IMR-90 (cell line): ENCODE measurements around the gene AGTR1. TPM values are rescaled to one million over a fixed set of nuclear protein-coding genes. Genes with fewer than 3 reads are reported as not detected.

ENCODE experiments used
- ATAC-seq: fragments of 200-7000 bp; cut with Tn5 transposase; 2 replicates; pipeline ENCODE4 v1.9.1; 2020; ENCODE audit warnings: low read depth, mild to moderate bottlenecking, moderate library complexity
- BruUV-seq: library from RNA; stranded (reverse); fragments of 400-500 nt; replicated peaks from 2 replicates; lab custom pipeline; 2021; lab: Mats Ljungman, UMichigan
- CTCF ChIA-PET: fragments of 300-600 bp; formaldehyde crosslinking; extraction: SDS; loops from one replicate; lab custom pipeline; 2021; ENCODE audit warnings: antibody characterized with exemption; lab: Yijun Ruan, JAX
- POLR2A ChIA-PET: fragments of 300-600 bp; sonication (Branson Sonifier 250); formaldehyde crosslinking; loops from one replicate; lab custom pipeline; 2022; ENCODE audit warnings: antibody characterized with exemption; ENCODE audit not compliant: unreplicated experiment; lab: Charles Lee
- DNase-seq: peaks from one replicate; pipeline ENCODE4 v3.0.0; 2013
- H2AFZ ChIP-seq: replicated peaks from 2 replicates; pipeline ENCODE3; 2013; ENCODE audit warnings: low read length, mild to moderate bottlenecking; ENCODE audit not compliant: poor library complexity
- H2AK5ac ChIP-seq: 2 replicates; pipeline ENCODE4 v1.6.1; 2013; ENCODE audit warnings: low read depth, low read length, inconsistent platforms
- H2AK9ac ChIP-seq: replicated peaks from 2 replicates; pipeline ENCODE3; 2013; ENCODE audit warnings: mild to moderate bottlenecking, low read depth, low read length, moderate library complexity; ENCODE audit not compliant: poor library complexity
- H2BK120ac ChIP-seq: 2 replicates; pipeline ENCODE4 v1.6.1; 2013; ENCODE audit warnings: low read depth, low read length, inconsistent platforms
- H2BK15ac ChIP-seq: 3 replicates; pipeline ENCODE4 v1.6.1; 2013; ENCODE audit warnings: low read depth, low read length, inconsistent platforms
- H2BK20ac ChIP-seq: 2 replicates; pipeline ENCODE4 v1.6.1; 2013; ENCODE audit warnings: low read depth, mild to moderate bottlenecking, inconsistent platforms, low read length, moderate library complexity
- H2BK5ac ChIP-seq: 2 replicates; pipeline ENCODE4 v1.6.1; 2013; ENCODE audit warnings: mild to moderate bottlenecking, low read depth, low read length, inconsistent platforms; ENCODE audit not compliant: poor library complexity, severe bottlenecking
- H3K14ac ChIP-seq: replicated peaks from 2 replicates; pipeline ENCODE4 v1.6.1; 2013; ENCODE audit warnings: low read depth, low read length, inconsistent platforms
- H3K18ac ChIP-seq: 2 replicates; pipeline ENCODE4 v1.6.1; 2013; ENCODE audit warnings: low read depth, low read length, control low read depth
- H3K23ac ChIP-seq: 2 replicates; pipeline ENCODE4 v1.6.1; 2013; ENCODE audit warnings: low read depth, low read length, inconsistent platforms
- H3K27ac ChIP-seq: 2 replicates; pipeline ENCODE4 v1.5.1; 2013; ENCODE audit warnings: mild to moderate bottlenecking, control low read depth, low read length; ENCODE audit not compliant: insufficient read depth
- H3K27me3 ChIP-seq: 2 replicates; pipeline ENCODE4 v1.6.1; 2013; ENCODE audit warnings: low read length; ENCODE audit not compliant: control insufficient read depth, insufficient read depth
- H3K36me3 ChIP-seq: 2 replicates; pipeline ENCODE4 v1.6.1; 2013; ENCODE audit warnings: low read length, mixed read lengths; ENCODE audit not compliant: control insufficient read depth, insufficient read depth
- H3K4ac ChIP-seq: 2 replicates; pipeline ENCODE4 v1.6.1; 2013; ENCODE audit warnings: low read depth, low read length, inconsistent platforms
- H3K4me1 ChIP-seq: 2 replicates; pipeline ENCODE4 v1.6.1; 2013; ENCODE audit warnings: low read length, mixed read lengths; ENCODE audit not compliant: control insufficient read depth, insufficient read depth
- H3K4me2 ChIP-seq: 2 replicates; pipeline ENCODE4 v1.6.1; 2013; ENCODE audit warnings: low read depth, mild to moderate bottlenecking, control low read depth, low read length, moderate library complexity
- H3K4me3 ChIP-seq: 2 replicates; pipeline ENCODE4 v1.5.1; 2013; ENCODE audit warnings: low read depth, mild to moderate bottlenecking, control low read depth, low read length, moderate library complexity; ENCODE audit not compliant: insufficient read depth
- H3K56ac ChIP-seq: 2 replicates; pipeline ENCODE4 v1.6.1; 2013; ENCODE audit warnings: low read length, inconsistent platforms; ENCODE audit not compliant: insufficient read depth; ENCODE audit errors: extremely low read depth
- H3K79me1 ChIP-seq, 2 experiments: 2 replicates each; pipeline ENCODE4 v1.6.1; 2013; ENCODE audit warnings: low read length in 2 of 2, inconsistent platforms in 1 of 2, low read depth in 1 of 2
- H3K9ac ChIP-seq: 2 replicates; pipeline ENCODE4 v1.6.1; 2013; ENCODE audit warnings: low read depth, low read length, control low read depth
- H3K9me1 ChIP-seq: 2 replicates; pipeline ENCODE4 v1.6.1; 2013; ENCODE audit warnings: low read length, inconsistent platforms; ENCODE audit not compliant: insufficient read depth
- H3K9me3 ChIP-seq: 2 replicates; pipeline ENCODE4 v1.6.1; 2013; ENCODE audit warnings: low read length; ENCODE audit not compliant: control insufficient read depth, insufficient read depth
- H4K20me1 ChIP-seq: 2 replicates; pipeline ENCODE4 v1.6.1; 2013; ENCODE audit warnings: low read length, inconsistent platforms; ENCODE audit not compliant: insufficient read depth
- H4K5ac ChIP-seq: 2 replicates; pipeline ENCODE4 v1.6.1; 2013; ENCODE audit warnings: mild to moderate bottlenecking, low read depth, low read length, control low read depth
- H4K8ac ChIP-seq, 2 experiments: 2 replicates each; pipeline ENCODE4 v1.6.1; 2013; ENCODE audit warnings: low read depth in 2 of 2, low read length in 2 of 2, control low read depth in 1 of 2, inconsistent platforms in 1 of 2
- H4K91ac ChIP-seq: 2 replicates; pipeline ENCODE4 v1.6.1; 2013; ENCODE audit warnings: low read depth, low read length, inconsistent platforms; ENCODE audit not compliant: insufficient read depth
- CEBPB ChIP-seq: IDR thresholded peaks from 2 replicates; pipeline ENCODE4 v1.6.1; 2012; ENCODE audit warnings: low read depth, low read length, improper control_type of control experiment
- CHD1 ChIP-seq: IDR thresholded peaks from 2 replicates; pipeline ENCODE4 v1.6.1; 2012; ENCODE audit warnings: low read depth, low read length, improper control_type of control experiment
- FOS ChIP-seq: fragments of 150-350 bp; IDR thresholded peaks from 2 replicates; pipeline ENCODE4 v1.6.1; 2016; ENCODE audit warnings: low read depth, low read length
- MXI1 ChIP-seq: IDR thresholded peaks from 2 replicates; pipeline ENCODE4 v1.6.1; 2012; ENCODE audit warnings: low read depth, mild to moderate bottlenecking, low read length, moderate library complexity, borderline replicate concordance
- WGBS, 2 experiments: methylation state at CpG; one replicate each; pipeline versions ENCODE4 v1.1.5 to v1.1.7; 2013; ENCODE audit warnings: missing lambda C conversion rate in 2 of 2; ENCODE audit not compliant: insufficient read length in 1 of 2; ENCODE audit errors: extremely low coverage in 2 of 2; 5-methylcytosine and 5-hydroxymethylcytosine counted together
- dilution Hi-C: fragments of 300-500 bp; cut with HindIII; formaldehyde crosslinking; loops from one replicate; pipeline ENCODE4 v1.14.3; 2018; ENCODE audit warnings: low sequenced_read_pairs; ENCODE audit not compliant: unreplicated experiment
- in situ Hi-C: fragments of 300-500 bp; cut with MboI; formaldehyde crosslinking; loops from 3 replicates; pipeline ENCODE4 v1.14.3; 2019; ENCODE audit warnings: low sequenced_read_pairs, inconsistent platforms, mixed read lengths
- intact Hi-C: fragments of 100-400 bp; cut with micrococcal nuclease; formaldehyde crosslinking; loops from 2 replicates; pipeline ENCODE4 v1.10.0; 2022
- polyA plus RNA-seq, 3 experiments: library from polyadenylated mRNA; depleted of rRNA; stranded (reverse); fragments of >200 nt; gene quantifications; 2 replicates each; pipeline ENCODE4 v1.2.3, GENCODE V29; 2012; ENCODE audit warnings: low replicate concordance in 1 of 3
- total RNA-seq: library from RNA; depleted of rRNA; stranded (reverse); fragments of >200 nt; gene quantifications from 2 replicates; pipeline ENCODE4 v1.2.3, GENCODE V29; 2012

Gene AGTR1
- total and polyA plus RNA-seq, 2 of the 4 experiments (the other 2 are of a cell fraction): 2.2 to 2.7 TPM

DNA sequence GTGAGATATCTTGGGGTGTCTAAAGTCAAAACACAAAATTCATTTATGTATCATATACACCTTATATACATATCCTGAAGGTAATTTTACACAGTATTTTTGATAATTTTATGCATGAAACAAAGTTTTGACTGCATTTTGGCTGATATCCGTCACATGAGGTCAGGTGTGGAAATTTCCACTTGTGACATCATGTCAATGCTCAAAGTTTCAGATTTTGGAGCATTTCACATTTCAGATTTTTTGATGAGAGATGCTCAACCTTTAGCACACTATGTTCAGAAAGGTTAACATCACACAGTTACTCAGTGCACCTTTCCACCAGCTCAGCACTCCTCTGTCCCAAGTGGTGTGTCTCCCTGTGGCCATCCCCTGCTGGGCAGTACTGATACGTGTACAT lies 92.2 kb downstream of the AGTR1 start:
- Histone ChIP-seq H3K79me1 (no peaks in the 10 kb centered on the region), H4K91ac (no peak overlapping the region), H4K20me1 (no peaks in the 10 kb centered on the region), H3K4me3 (no peak overlapping the region), H2BK20ac (no peak overlapping the region), H3K36me3 (no peaks in the 10 kb centered on the region), H3K9me3 (no peaks in the 10 kb centered on the region), H3K4me2 (no peak overlapping the region), H2AK9ac (no peak overlapping the region), H2AK5ac (no peak overlapping the region), H2BK5ac (no peak overlapping the region), H2AFZ (no peak overlapping the region), H3K9ac (no peak overlapping the region), H3K4me1 (no peaks in the 10 kb centered on the region), H3K23ac (no peak overlapping the region), H3K56ac (no peak overlapping the region), H3K4ac (no peak overlapping the region), H3K9me1 (no peaks in the 10 kb centered on the region), H2BK15ac (no peak overlapping the region), H4K8ac (no peak overlapping the region), H3K14ac (no peak overlapping the region), H3K27me3 (peaks cover 3% of the 10 kb centered on the region; the same call in 1 of the 2 replicates), H3K18ac (no peak overlapping the region), H3K27ac (no peak overlapping the region), H2BK120ac (no peak overlapping the region), H4K5ac (no peak overlapping the region)
- in situ Hi-C loops (no loop called here), intact Hi-C loops (no loop called here), dilution Hi-C loops (no loop called here)
- no peak for ATAC-seq
- CTCF ChIA-PET: no interaction called here
- TF ChIP-seq MXI1 (no peak), CHD1 (no peak), FOS (no peak), CEBPB (no peak)
- POLR2A ChIA-PET: no interaction called here
- no CpG with 5 or more reads among the region's 2 CpGs for WGBS, 2 experiments
- BruUV-seq: no TSS peak
- DNase-seq: no peak
